Dendritic cell treated with granulocyte-macrophage colony-stimulating factor and Interleukin-4, amounts not matched to agents 40 ng/mL and 50 ng/mL, for 4 days (primary cell): ENCODE results near the gene CCDC192.

Experiments used
- H3K27ac Mint-ChIP-seq: one replicate; pipeline ENCODE4 v1.8.0; 2022; ENCODE audit warnings: mild to moderate bottlenecking, mixed read lengths
- H3K27me3 Mint-ChIP-seq: one replicate; pipeline ENCODE4 v1.8.0; 2022; ENCODE audit warnings: mild to moderate bottlenecking, mixed read lengths
- H3K36me3 Mint-ChIP-seq: one replicate; pipeline ENCODE4 v1.8.0; 2022; ENCODE audit warnings: low read depth, mixed read lengths
- H3K4me1 Mint-ChIP-seq: one replicate; pipeline ENCODE4 v1.8.0; 2022; ENCODE audit warnings: low read depth, mixed read lengths
- H3K4me3 Mint-ChIP-seq: one replicate; pipeline ENCODE4 v1.8.0; 2022; ENCODE audit warnings: mild to moderate bottlenecking, moderate library complexity, mixed read lengths
- H3K9me3 Mint-ChIP-seq: one replicate; pipeline ENCODE4 v1.8.0; 2022; ENCODE audit warnings: mixed read lengths
- intact Hi-C: fragments of 100-400 bp; cut with micrococcal nuclease; formaldehyde crosslinking; loops from one replicate; pipeline ENCODE4 v1.15.0; 2022

The CCDC192 gene

GRCh38 chr5:127931396-127931795 is 228.2 kb downstream of the CCDC192 start:
- Mint-ChIP-seq H3K27ac (no peak overlapping the region), H3K4me1 (peaks cover 2% of the 10 kb centered on the region), H3K27me3 (no peaks in the 10 kb centered on the region), H3K36me3 (no peaks in the 10 kb centered on the region), H3K9me3 (no peaks in the 10 kb centered on the region), H3K4me3 (no peak overlapping the region)
- intact Hi-C loops, result no loop called here

- intact Hi-C loops, result no loop called here
- Mint-ChIP-seq H3K4me3 (no peak overlapping the region), H3K4me1 (no peaks in the 10 kb centered on the region), H3K9me3 (no peaks in the 10 kb centered on the region), H3K27me3 (no peaks in the 10 kb centered on the region), H3K36me3 (no peaks in the 10 kb centered on the region), H3K27ac (no peak overlapping the region)
Measured at GRCh38 chr5:127933348-127933747, 230.2 kb downstream of the CCDC192 start.

- Mint-ChIP-seq H3K4me3 (no peak overlapping the region), H3K27ac (no peak overlapping the region), H3K9me3 (no peaks in the 10 kb centered on the region), H3K36me3 (no peaks in the 10 kb centered on the region), H3K4me1 (no peaks in the 10 kb centered on the region), H3K27me3 (no peaks in the 10 kb centered on the region)
- intact Hi-C loops, result no loop called here
Measured at GRCh38 chr5:127934791-127935256, 231.6 kb downstream of the CCDC192 start.

- no peak overlapping the region for H3K4me3 Mint-ChIP-seq
- intact Hi-C loops, result no loop called here
- H3K27me3 Mint-ChIP-seq, result no peaks in the 10 kb centered on the region
Measured at GRCh38 chr5:127935398-127935797, 232.2 kb downstream of the CCDC192 start.

GRCh38 chr5:127936439-127936972 is 233.3 kb downstream of the CCDC192 start:
- intact Hi-C loops, result no loop called here
- Mint-ChIP-seq H3K9me3 (no peaks in the 10 kb centered on the region), H3K4me3 (no peak overlapping the region), H3K27ac (no peak overlapping the region), H3K4me1 (peaks cover 5% of the 10 kb centered on the region), H3K36me3 (no peaks in the 10 kb centered on the region), H3K27me3 (no peaks in the 10 kb centered on the region)

More at GRCh38 chr5:127935398-127935797, 232.2 kb downstream of the CCDC192 start:
- no peaks in the 10 kb centered on the region for H3K36me3 Mint-ChIP-seq
- no peaks in the 10 kb centered on the region for H3K4me1 Mint-ChIP-seq
- no peaks in the 10 kb centered on the region for H3K9me3 Mint-ChIP-seq
- H3K27ac Mint-ChIP-seq, result no peak overlapping the region

- intact Hi-C loops, result no loop called here
- H3K4me1 Mint-ChIP-seq, result peaks cover 21% of the 10 kb centered on the region
- H3K9me3 Mint-ChIP-seq, result no peaks in the 10 kb centered on the region
- no peaks in the 10 kb centered on the region for H3K27me3 Mint-ChIP-seq
- H3K36me3 Mint-ChIP-seq, result no peaks in the 10 kb centered on the region
- no peak overlapping the region for H3K27ac Mint-ChIP-seq
- no peak overlapping the region for H3K4me3 Mint-ChIP-seq
Measured at GRCh38 chr5:127938746-127939145, 235.6 kb downstream of the CCDC192 start.

GRCh38 chr5:127940854-127941253 is 237.7 kb downstream of the CCDC192 start:
- H3K36me3 Mint-ChIP-seq, result no peaks in the 10 kb centered on the region
- intact Hi-C loops, result no loop called here
- H3K27me3 Mint-ChIP-seq, result no peaks in the 10 kb centered on the region
- H3K4me1 Mint-ChIP-seq, result peaks cover 21% of the 10 kb centered on the region
- H3K27ac Mint-ChIP-seq, result no peak overlapping the region
- H3K9me3 Mint-ChIP-seq, result no peaks in the 10 kb centered on the region
- H3K4me3 Mint-ChIP-seq, result no peak overlapping the region

GRCh38 chr5:127941646-127942045 is 238.5 kb downstream of the CCDC192 start:
- Mint-ChIP-seq H3K27ac (no peak overlapping the region), H3K4me1 (peaks cover 21% of the 10 kb centered on the region), H3K4me3 (no peak overlapping the region), H3K27me3 (no peaks in the 10 kb centered on the region), H3K9me3 (no peaks in the 10 kb centered on the region), H3K36me3 (no peaks in the 10 kb centered on the region)
- intact Hi-C loops, result no loop called here

GRCh38 chr5:127942246-127943060 is 239.3 kb downstream of the CCDC192 start:
- Mint-ChIP-seq H3K27me3 (no peaks in the 10 kb centered on the region), H3K4me1 (peaks cover 21% of the 10 kb centered on the region), H3K27ac (no peak overlapping the region), H3K36me3 (no peaks in the 10 kb centered on the region), H3K9me3 (no peaks in the 10 kb centered on the region), H3K4me3 (no peak overlapping the region)
- intact Hi-C loops, result no loop called here

- H3K4me1 Mint-ChIP-seq, result peaks cover 21% of the 10 kb centered on the region
- H3K9me3 Mint-ChIP-seq, result no peaks in the 10 kb centered on the region
- H3K36me3 Mint-ChIP-seq, result no peaks in the 10 kb centered on the region
- no peaks in the 10 kb centered on the region for H3K27me3 Mint-ChIP-seq
- no peak overlapping the region for H3K4me3 Mint-ChIP-seq
- no peak overlapping the region for H3K27ac Mint-ChIP-seq
- intact Hi-C loops, result no loop called here
Measured at GRCh38 chr5:127943061-127943371, 239.8 kb downstream of the CCDC192 start.

- Mint-ChIP-seq H3K27ac (no peak overlapping the region), H3K36me3 (no peaks in the 10 kb centered on the region), H3K4me1 (peaks cover 21% of the 10 kb centered on the region), H3K27me3 (no peaks in the 10 kb centered on the region), H3K4me3 (no peak overlapping the region), H3K9me3 (no peaks in the 10 kb centered on the region)
- intact Hi-C loops, result no loop called here
Measured at GRCh38 chr5:127944125-127944524, 240.9 kb downstream of the CCDC192 start.

- intact Hi-C loops, result no loop called here
- H3K9me3 Mint-ChIP-seq, result no peaks in the 10 kb centered on the region
- H3K27me3 Mint-ChIP-seq, result no peaks in the 10 kb centered on the region
- H3K36me3 Mint-ChIP-seq, result no peaks in the 10 kb centered on the region
- peaks cover under 1% of the 10 kb centered on the region for H3K4me1 Mint-ChIP-seq
- no peak overlapping the region for H3K27ac Mint-ChIP-seq
- H3K4me3 Mint-ChIP-seq, result no peak overlapping the region
Measured at GRCh38 chr5:127947941-127948340, 244.8 kb downstream of the CCDC192 start.

- H3K36me3 Mint-ChIP-seq, result no peaks in the 10 kb centered on the region
- no peak overlapping the region for H3K4me3 Mint-ChIP-seq
- H3K4me1 Mint-ChIP-seq, result no peaks in the 10 kb centered on the region
- no peak overlapping the region for H3K27ac Mint-ChIP-seq
- H3K27me3 Mint-ChIP-seq, result no peaks in the 10 kb centered on the region
- intact Hi-C loops, result no loop called here
- H3K9me3 Mint-ChIP-seq, result no peaks in the 10 kb centered on the region
Measured at GRCh38 chr5:127950707-127951391, 247.7 kb downstream of the CCDC192 start.

- Mint-ChIP-seq H3K27me3 (no peaks in the 10 kb centered on the region), H3K4me3 (no peak overlapping the region), H3K36me3 (no peaks in the 10 kb centered on the region), H3K27ac (no peak overlapping the region), H3K9me3 (no peaks in the 10 kb centered on the region), H3K4me1 (no peaks in the 10 kb centered on the region)
- intact Hi-C loops, result no loop called here
Measured at GRCh38 chr5:127951791-127952190, 248.6 kb downstream of the CCDC192 start.
